HG02759 (cell line): ENCODE data around the gene BTBD6.
"Not testable (repeated sequence)": the region's sequence is repeated elsewhere in the genome, so short reads cannot be mapped to it uniquely, and the experiment has no call there.

Experiments
- ATAC-seq: cut with Tn5 transposase; IDR thresholded peaks from one replicate; pipeline ENCODE4 v1.9.1; 2021; ENCODE audit warnings: mild to moderate bottlenecking, moderate library complexity; ENCODE audit not compliant: unreplicated experiment

The BTBD6 gene

GRCh38 chr14:105290621-105291346 lies 42.5 kb downstream of the BTBD6 start:
- no peak for ATAC-seq

DNA sequence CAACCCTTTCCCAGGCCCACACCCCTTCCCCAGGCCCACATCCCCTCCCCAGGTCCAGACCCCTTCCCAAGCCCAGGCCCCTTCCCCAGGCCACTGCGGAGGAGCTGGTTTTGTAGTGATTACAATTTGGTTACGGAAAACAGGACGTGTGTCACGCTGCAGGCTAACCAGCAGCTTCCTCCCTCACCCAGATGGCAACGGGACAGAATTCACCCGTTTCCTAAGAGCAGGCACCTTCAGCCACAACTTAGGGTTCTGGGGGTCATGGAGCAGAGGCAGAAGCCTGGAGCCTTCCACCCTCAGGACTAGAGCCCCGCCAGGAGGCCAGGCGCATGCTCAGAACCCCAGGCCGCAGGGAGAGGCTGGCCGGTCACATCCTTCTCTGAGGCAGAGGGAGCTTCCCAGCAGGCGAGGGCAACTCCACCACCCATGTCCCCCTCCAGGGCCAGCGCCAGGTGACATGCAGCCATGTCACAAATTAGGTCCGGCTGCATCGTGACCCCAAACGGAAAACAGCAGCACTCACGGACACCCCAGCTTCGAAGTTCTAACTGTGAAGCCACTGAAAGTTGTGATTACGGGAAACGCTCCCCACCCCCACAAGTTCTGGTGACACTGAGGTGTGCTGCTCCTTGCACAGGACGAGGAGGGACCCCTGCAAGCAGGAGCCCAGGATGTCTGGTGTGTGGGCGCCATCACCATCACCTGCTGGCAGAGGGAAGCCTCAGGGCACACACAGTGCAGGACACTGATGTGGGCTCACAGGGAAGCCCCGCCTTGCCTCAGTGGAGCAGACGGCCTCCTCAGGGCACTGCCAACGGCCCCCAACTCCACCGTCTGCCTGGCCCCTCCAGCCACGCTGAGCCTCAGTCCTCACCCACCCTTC lies 44.7 kb downstream of the BTBD6 start:
- ATAC-seq: no peak

DNA sequence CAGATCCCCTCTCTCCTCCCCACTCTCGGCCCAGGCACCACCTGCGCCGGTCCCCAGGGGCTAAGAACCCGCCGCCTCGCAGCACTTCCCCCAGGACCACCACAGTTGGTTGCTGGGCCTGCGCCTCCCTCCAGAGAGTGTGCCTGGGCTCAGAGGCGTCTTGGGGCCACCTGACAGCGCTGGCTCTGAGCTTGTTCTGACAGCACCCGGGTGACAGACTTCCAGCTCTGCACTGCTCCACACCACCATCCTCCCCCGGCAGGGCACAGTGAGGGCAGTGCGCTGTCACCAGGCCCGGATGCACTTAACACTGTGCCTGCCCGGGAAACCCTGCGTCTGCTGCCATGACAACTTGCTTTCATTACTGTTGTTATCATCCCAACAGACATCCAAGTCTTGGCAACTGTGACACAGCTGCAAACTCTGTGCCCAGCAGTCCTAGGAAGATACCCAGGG lies 45.8 kb downstream of the BTBD6 start:
- ATAC-seq: peak; percentile 56

- ATAC-seq: not testable (repeated sequence)
These were observed 49.0 kb downstream of the BTBD6 start for GRCh38 chr14:105297311-105297710.

DNA sequence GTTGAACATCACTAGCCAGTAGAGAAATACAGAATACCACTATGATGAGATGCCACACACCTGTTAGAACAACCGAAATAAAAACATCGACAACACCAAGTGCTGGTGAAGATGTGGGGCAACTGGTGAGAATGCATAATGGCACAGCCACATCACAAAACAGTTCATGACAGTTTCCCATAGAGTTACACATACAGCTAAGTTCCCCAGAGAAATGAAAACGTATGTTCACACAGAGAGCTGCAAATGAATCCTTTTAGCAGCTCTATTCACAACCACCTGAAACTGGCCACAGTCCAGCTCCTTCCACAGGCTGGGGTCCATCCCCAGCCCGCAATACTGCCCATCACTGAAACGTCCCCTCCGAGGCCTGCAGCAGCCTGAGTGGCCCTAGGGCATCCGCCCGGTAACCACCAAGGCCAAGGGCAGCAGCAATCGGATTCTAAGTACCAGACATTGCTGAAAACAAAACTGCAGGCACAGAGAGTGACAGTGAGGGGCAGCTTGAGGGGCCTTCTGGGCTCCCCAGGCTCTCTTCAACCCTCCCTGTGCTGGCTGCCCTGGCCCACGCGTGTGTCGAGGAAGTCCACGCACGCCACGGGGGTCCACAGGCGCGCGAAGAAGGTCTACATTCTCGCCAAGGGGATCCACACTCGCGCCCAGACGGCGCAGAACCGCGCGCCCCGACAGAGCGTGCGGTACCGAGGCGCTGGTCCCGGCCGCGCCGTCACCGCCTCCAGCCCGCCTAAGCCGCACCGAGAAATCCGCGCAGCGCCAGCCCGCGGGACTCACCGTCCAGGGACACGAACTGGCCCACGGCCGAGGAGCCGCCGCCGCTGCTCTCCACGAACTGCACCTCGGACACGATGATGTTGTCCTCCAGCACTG lies 51.6 kb downstream of the BTBD6 start:
- ATAC-seq: peak; percentile 12
